Gastroesophageal sphincter (tissue), 3 donors: ENCODE data around the gene ZNF442.

Source experiments
- CTCF ChIP-seq, 4 experiments: fragments of 200-600 bp in 2 of 4; fragments of 450-650 bp in 2 of 4; sonication (generic) in 1 of 4; IDR thresholded peaks; one replicate each; pipeline ENCODE4 v1.5.1; 2017 to 2019; ENCODE audit warnings: antibody characterized with exemption in 4 of 4, mild to moderate bottlenecking in 2 of 4, moderate library complexity in 2 of 4
- EP300 ChIP-seq: sonication (generic); formaldehyde crosslinking; IDR thresholded peaks from one replicate; pipeline ENCODE4 v1.6.1; 2017; ENCODE audit warnings: antibody characterized with exemption, mild to moderate bottlenecking
- POLR2A ChIP-seq, 2 donors: fragments of 450-650 bp; IDR thresholded peaks; one replicate each; pipeline ENCODE4 v1.6.1; 2017; ENCODE audit warnings: antibody characterized with exemption in 2 of 2, mild to moderate bottlenecking in 2 of 2, moderate library complexity in 1 of 2
- POLR2AphosphoS5 ChIP-seq: sonication (generic); formaldehyde crosslinking; IDR thresholded peaks from one replicate; pipeline ENCODE4 v1.6.1; 2017; ENCODE audit warnings: antibody characterized with exemption

GRCh38 chr19:12400633-12401502 is 35.4 kb upstream of the ZNF442 start, which contains the start of gene ZNF799:
- TF ChIP-seq CTCF (IDR thresholded peaks at IDR 0.05), result peak in 1 of 4 experiments; percentile 45
- no peak for TF ChIP-seq EP300
- TF ChIP-seq POLR2AphosphoS5, result peak; percentile 86
- TF ChIP-seq POLR2A (IDR thresholded peaks at IDR 0.05), result peak; percentile 24 to 49
